Measurements from ENCODE around the gene SHF.

Gene SHF

DNA sequence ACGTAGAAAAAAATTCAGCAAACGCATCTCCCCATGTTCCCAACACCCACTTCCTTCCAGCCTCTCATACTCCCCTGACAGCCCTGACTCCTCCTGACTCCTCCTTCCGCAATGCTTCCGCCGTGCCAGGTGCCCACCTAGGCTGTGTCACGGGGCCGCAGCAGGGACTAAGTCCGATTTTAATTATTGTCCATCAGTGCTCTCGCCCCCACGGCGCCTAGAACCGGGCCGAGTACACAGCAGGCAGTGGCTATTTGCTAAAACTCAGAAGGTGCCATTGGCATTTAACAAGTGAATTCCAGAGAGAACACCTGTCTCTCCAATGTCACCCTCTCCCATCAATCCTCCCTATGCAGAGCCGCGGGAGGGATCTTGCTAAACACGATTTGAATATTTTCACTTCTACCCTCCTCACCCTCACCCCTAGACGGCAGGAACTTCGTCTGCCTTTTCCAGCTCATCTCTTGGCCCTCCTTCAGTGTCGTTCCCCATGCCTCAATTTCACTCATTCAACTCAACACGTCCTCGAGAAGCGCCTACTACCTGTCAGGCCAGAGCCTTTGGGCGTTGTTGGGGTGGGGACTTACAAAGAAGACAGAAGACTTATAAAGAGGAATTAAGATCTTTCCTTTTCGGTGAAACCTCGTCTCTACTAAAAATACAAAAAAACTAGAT, 11.5 kb upstream of the SHF start:
- DNase-seq (ENCODE audit: low spot score) (no peak), ATAC-seq (ENCODE audit: low read depth) (peak; percentile 13)
- TF ChIP-seq, protein P1, sequence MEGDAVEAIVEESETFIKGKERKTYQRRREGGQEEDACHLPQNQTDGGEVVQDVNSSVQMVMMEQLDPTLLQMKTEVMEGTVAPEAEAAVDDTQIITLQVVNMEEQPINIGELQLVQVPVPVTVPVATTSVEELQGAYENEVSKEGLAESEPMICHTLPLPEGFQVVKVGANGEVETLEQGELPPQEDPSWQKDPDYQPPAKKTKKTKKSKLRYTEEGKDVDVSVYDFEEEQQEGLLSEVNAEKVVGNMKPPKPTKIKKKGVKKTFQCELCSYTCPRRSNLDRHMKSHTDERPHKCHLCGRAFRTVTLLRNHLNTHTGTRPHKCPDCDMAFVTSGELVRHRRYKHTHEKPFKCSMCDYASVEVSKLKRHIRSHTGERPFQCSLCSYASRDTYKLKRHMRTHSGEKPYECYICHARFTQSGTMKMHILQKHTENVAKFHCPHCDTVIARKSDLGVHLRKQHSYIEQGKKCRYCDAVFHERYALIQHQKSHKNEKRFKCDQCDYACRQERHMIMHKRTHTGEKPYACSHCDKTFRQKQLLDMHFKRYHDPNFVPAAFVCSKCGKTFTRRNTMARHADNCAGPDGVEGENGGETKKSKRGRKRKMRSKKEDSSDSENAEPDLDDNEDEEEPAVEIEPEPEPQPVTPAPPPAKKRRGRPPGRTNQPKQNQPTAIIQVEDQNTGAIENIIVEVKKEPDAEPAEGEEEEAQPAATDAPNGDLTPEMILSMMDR (IDR thresholded peaks at IDR 0.05; ENCODE audit: poor library complexity, severe bottlenecking) = peak; percentile 66
- no peaks in the 10 kb centered on the region for H3K27me3 ChIP-seq (ENCODE audit: insufficient read depth, poor library complexity, severe bottlenecking)
- peak overlapping the region; percentile 79 for H3K4me3 ChIP-seq (ENCODE audit: severe bottlenecking)
- H3K36me3 ChIP-seq (ENCODE audit: low read depth) = no peaks in the 10 kb centered on the region
- H3K27ac ChIP-seq (ENCODE audit: poor library complexity, severe bottlenecking) = peak overlapping the region; percentile 68
- no peaks in the 10 kb centered on the region for H3K9me3 ChIP-seq (ENCODE audit: severe bottlenecking)
- no peaks in the 10 kb centered on the region for H3K4me1 ChIP-seq (ENCODE audit: insufficient read depth, poor library complexity, severe bottlenecking)

DNA sequence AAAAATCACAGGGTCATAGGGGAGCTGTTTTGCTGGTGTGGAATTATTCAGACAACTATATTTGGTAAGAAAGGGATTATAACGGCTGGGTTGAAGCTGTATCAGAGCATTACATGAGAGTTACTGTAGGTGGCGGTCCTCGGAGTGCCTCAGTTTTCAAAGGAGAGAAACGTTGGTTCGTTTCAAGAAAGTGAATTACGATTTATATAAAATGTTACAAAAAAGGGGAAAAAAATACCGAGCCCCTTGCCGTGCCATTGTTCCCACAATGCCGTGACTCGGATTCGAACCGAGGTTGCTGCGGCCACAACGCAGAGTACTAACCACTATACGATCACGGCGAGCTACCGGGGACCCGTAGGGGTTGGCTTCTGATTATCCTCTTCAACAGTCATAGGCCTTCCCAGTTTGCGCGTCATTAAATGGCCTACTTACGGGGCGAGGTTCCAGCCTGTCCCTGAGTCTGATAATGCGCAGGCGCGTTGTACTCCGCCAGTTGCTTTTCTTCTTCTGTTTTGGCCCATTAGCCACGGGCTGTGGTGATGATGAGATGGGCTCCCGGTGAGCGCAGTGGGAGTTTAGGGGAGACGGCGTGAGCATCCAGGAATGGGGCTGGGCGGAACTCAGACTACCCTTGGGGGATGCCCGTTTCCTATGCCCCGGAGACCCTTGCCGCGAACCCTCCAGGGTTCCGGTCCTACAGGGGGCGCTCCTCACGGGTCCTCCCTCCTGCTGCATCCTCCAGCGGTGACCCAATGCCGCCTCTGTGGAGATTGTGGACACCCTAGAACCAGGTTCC, 10.8 kb upstream of the SHF start:
- Histone ChIP-seq H3K27ac (ENCODE audit: poor library complexity, severe bottlenecking) (peak overlapping the region; percentile 68), H3K4me3 (ENCODE audit: severe bottlenecking) (peak overlapping the region; percentile 79), H3K4me1 (ENCODE audit: insufficient read depth, poor library complexity, severe bottlenecking) (no peaks in the 10 kb centered on the region), H3K9me3 (ENCODE audit: severe bottlenecking) (no peaks in the 10 kb centered on the region), H3K27me3 (ENCODE audit: insufficient read depth, poor library complexity, severe bottlenecking) (no peaks in the 10 kb centered on the region), H3K36me3 (ENCODE audit: low read depth) (no peaks in the 10 kb centered on the region)
- ATAC-seq (ENCODE audit: low read depth) = peak; percentile 60
- TF ChIP-seq, protein P1 (IDR thresholded peaks at IDR 0.05; ENCODE audit: poor library complexity, severe bottlenecking) = peak; percentile 94
- peak; percentile 96 for DNase-seq (ENCODE audit: low spot score)

DNA sequence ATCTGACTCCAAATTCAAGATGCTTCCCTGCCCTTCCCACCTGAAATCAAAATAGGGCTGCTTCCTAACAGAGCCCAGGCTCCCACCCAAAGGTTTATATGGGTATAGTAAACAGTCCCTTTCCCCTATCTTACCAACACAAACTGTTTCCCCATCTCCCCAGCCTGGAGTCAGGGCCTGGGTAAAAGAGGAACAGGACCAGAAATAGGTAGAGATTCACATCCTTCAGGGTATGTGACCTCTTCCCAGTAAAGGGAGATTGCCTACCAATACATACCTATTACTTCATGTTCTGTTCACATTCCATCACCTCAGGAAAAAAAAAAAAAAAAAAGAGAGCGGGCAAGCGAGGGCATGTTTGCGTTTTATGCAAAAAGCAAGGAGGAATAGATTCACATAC, 9.7 kb upstream of the SHF start:
- TF ChIP-seq, protein P1 (IDR thresholded peaks at IDR 0.05; ENCODE audit: poor library complexity, severe bottlenecking) = no peak
- DNase-seq (ENCODE audit: low spot score) (no peak), ATAC-seq (ENCODE audit: low read depth) (no peak)
- Histone ChIP-seq H3K4me1 (ENCODE audit: insufficient read depth, poor library complexity, severe bottlenecking) (no peaks in the 10 kb centered on the region), H3K27ac (ENCODE audit: poor library complexity, severe bottlenecking) (peak overlapping the region; percentile 68), H3K4me3 (ENCODE audit: severe bottlenecking) (peak overlapping the region; percentile 79), H3K27me3 (ENCODE audit: insufficient read depth, poor library complexity, severe bottlenecking) (no peaks in the 10 kb centered on the region), H3K36me3 (ENCODE audit: low read depth) (no peaks in the 10 kb centered on the region), H3K9me3 (ENCODE audit: severe bottlenecking) (no peaks in the 10 kb centered on the region)

DNA sequence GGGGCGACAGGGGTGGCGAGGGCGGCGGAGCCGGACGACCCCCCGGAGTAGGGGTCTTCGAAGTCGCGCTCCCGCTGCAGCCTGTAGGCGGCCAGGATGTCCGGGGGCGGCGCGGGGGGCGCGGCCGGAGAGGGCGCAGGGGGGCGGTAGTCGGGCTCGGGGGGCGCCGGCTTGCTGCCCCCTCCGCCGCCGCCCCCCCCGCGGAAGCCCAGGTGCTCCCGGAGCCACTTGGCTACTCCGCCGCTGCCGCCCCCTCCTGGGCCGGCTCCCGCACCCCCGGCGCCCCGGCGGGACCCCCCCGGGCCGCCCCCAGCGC, 230 bp downstream of the SHF start:
- no peak for DNase-seq (ENCODE audit: low spot score)
- no peak for ATAC-seq (ENCODE audit: low read depth)
- Histone ChIP-seq H3K27ac (ENCODE audit: poor library complexity, severe bottlenecking) (no peak overlapping the region), H3K27me3 (ENCODE audit: insufficient read depth, poor library complexity, severe bottlenecking) (no peaks in the 10 kb centered on the region), H3K4me1 (ENCODE audit: insufficient read depth, poor library complexity, severe bottlenecking) (no peaks in the 10 kb centered on the region), H3K9me3 (ENCODE audit: severe bottlenecking) (no peaks in the 10 kb centered on the region), H3K36me3 (ENCODE audit: low read depth) (no peaks in the 10 kb centered on the region), H3K4me3 (ENCODE audit: severe bottlenecking) (peak overlapping the region; percentile 38)
- TF ChIP-seq, protein P1 (IDR thresholded peaks at IDR 0.05; ENCODE audit: poor library complexity, severe bottlenecking) = no peak

All from RWPE2 (cell line).